Measurements from ENCODE around the gene RABL6.

The RABL6 gene

DNA sequence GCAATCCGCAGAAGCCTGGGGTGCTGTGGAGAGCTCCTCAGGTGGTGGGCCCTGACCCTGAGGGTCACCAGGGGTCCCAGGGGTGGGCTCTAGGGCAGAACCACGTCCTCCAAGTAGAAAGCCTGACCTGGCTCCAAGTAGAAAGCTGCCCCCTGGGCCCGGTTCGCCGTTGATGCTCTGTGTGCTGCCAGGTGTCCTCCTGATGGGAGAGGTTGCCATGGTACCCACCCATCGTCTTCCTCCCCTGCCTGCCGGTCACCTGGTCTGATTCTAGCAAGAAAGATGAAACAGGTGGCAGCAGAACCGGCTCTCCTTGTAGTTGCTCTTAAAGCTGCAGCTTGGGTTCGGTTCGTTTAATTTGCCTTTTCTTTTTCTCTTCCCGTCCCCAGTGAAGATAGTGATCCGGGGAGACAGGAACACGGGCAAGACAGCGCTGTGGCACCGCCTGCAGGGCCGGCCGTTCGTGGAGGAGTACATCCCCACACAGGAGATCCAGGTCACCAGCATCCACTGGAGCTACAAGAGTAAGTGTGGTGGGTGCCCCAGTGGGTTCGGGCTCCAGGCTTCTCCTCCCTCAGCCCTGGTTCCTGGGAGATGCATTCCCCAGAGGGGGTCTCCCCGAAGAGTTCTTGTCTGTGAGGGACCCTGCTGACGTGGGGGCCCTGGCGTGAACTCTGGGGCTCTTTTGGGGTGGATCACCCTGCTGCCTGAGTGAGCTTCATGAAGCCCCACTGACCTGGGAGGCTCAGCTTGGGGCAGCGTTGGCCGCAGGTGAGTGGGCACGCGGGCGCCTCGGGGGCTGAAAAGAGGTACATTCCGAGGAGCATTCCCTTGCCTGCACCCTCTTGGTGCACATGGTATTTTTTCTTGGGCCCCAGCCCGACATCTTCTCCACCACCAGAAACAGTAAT is 15.6 kb downstream of the RABL6 start:
- peaks cover 10% of the 10 kb centered on the region for H3K36me3 ChIP-seq (ENCODE audit: control insufficient read depth, insufficient read depth, low read length)
- peaks cover 8% of the 10 kb centered on the region for H3K4me1 ChIP-seq (ENCODE audit: control insufficient read depth, insufficient read depth, low read length)
- no peak overlapping the region for H3K27ac ChIP-seq (ENCODE audit: insufficient read depth, low read depth, low read length, poor library complexity, severe bottlenecking)
- 90 to 91% methylated on average over 30 of the region's 30 CpGs for WGBS, 2 experiments
- no peak overlapping the region for H3K4me3 ChIP-seq (ENCODE audit: insufficient read depth, low read depth, low read length)
- H3K27me3 ChIP-seq (ENCODE audit: control insufficient read depth, insufficient read depth, low read length, poor library complexity, severe bottlenecking) = peaks cover 11% of the 10 kb centered on the region
- no peaks in the 10 kb centered on the region for H3K9me3 ChIP-seq (ENCODE audit: control insufficient read depth, low read length)

DNA sequence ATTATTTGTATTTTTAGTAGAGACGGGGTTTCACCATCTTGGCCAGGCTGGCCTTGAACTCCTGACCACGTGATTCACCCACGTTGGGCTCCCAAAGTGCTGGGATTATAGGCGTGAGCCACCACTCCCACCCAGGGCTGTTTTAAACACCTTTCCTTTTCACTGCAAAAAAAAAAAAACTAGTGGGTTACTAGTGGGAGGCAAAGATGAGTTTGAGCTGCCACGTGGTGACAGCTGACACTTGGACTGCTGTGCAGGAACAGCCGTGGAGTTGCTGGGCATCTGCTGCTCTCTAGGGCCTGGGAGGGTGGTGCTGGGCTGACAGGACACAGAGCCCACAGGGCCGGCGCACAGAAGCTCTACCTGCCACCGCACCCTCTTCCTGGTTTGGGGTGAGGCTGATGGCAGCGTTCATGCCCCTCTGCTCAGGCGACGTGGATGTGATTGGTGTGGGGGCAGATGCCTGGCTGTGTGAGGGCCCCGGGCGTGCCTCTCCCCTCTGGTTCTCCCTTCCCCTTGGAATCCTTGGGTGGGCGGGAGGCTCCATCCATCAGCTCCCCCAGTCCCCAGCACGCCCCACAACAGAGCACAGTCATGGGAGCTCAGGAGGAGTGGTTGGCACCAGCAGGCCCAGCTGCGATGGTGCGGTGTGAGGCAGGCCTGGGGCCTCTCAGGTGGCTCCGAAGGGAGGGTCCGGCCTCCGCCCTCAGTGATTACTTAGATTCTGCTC is 16.9 kb downstream of the RABL6 start:
- 95 to 96% methylated on average over 21 of the region's 21 CpGs for WGBS, 2 experiments
- Histone ChIP-seq H3K27me3 (ENCODE audit: control insufficient read depth, insufficient read depth, low read length, poor library complexity, severe bottlenecking) (peaks cover 11% of the 10 kb centered on the region), H3K4me3 (ENCODE audit: insufficient read depth, low read depth, low read length) (no peak overlapping the region), H3K4me1 (ENCODE audit: control insufficient read depth, insufficient read depth, low read length) (peaks cover 8% of the 10 kb centered on the region), H3K9me3 (ENCODE audit: control insufficient read depth, low read length) (no peaks in the 10 kb centered on the region), H3K36me3 (ENCODE audit: control insufficient read depth, insufficient read depth, low read length) (peaks cover 20% of the 10 kb centered on the region), H3K27ac (ENCODE audit: insufficient read depth, low read depth, low read length, poor library complexity, severe bottlenecking) (no peak overlapping the region)

DNA sequence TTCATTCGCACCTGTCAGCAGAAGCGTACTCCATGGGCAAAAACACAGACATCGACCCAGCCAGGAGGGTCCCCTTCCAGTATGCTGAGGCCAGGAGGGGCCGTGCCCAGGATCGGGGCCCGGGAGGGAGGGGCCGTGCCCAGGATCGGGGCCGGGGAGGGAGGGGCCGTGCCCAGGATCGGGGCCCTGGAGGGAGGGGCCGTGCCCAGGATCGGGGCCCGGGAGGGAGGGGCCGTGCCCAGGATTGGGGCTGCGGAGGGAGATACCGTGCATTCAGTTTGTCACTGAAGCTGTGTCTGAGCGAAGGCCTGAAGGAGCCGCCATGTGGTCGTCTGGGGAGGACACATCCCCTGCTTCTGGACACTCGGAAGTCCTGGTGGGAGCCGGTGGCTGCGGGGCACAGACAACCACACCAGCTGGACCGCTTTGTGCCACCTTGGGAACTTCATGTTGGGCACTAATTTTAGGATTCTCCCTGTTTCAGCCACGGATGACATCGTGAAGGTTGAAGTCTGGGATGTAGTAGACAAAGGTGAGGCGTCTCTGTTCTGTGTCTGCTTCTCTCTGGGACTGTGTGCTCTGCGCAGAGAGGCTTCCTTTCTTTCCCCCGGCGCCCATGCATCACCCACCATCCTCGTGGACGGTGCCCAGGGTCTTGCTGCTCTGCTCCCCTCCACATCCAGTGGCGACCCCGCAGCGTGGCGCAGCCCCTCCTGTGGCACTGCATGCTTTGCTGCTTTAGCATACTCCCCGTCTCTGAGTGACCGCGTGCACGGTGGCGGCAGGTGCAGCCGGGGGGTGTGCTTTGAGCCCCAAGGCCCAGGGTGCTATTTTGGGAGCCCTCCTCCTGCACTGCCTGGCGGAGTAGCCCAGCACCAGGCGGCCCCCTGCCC is 17.8 kb downstream of the RABL6 start:
- WGBS, 2 experiments = 94% methylated on average over 44 of the region's 44 CpGs
- H3K27me3 ChIP-seq (ENCODE audit: control insufficient read depth, insufficient read depth, low read length, poor library complexity, severe bottlenecking) = peaks cover 8% of the 10 kb centered on the region
- peaks cover 27% of the 10 kb centered on the region for H3K36me3 ChIP-seq (ENCODE audit: control insufficient read depth, insufficient read depth, low read length)
- peaks cover 6% of the 10 kb centered on the region for H3K4me1 ChIP-seq (ENCODE audit: control insufficient read depth, insufficient read depth, low read length)
- no peaks in the 10 kb centered on the region for H3K9me3 ChIP-seq (ENCODE audit: control insufficient read depth, low read length)
- H3K27ac ChIP-seq (ENCODE audit: insufficient read depth, low read depth, low read length, poor library complexity, severe bottlenecking) = no peak overlapping the region
- H3K4me3 ChIP-seq (ENCODE audit: insufficient read depth, low read depth, low read length) = no peak overlapping the region

DNA sequence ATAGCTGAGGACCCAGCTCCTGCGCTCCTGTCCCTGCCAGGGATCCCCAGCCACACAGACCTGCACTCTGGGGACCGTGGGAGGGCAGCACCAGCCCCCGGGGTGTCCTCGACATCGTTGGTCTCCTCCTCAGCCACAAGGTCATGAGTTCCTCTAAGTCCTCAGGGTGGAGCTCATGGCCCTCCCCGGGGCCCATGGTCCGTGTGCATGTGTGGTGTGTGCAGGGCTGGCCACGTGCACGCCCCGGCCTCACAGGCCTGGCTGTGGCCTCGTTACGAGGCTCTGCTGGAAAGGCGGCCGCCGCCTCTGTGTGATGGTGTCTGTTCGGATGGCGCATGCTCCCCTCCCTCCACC is 18.4 kb downstream of the RABL6 start:
- H3K4me3 ChIP-seq (ENCODE audit: insufficient read depth, low read depth, low read length) = no peak overlapping the region
- WGBS, 2 experiments = 94 to 97% methylated on average over 17 of the region's 17 CpGs
- H3K36me3 ChIP-seq (ENCODE audit: control insufficient read depth, insufficient read depth, low read length) = peaks cover 28% of the 10 kb centered on the region
- peaks cover 2% of the 10 kb centered on the region for H3K27me3 ChIP-seq (ENCODE audit: control insufficient read depth, insufficient read depth, low read length, poor library complexity, severe bottlenecking)
- no peaks in the 10 kb centered on the region for H3K9me3 ChIP-seq (ENCODE audit: control insufficient read depth, low read length)
- H3K4me1 ChIP-seq (ENCODE audit: control insufficient read depth, insufficient read depth, low read length) = peaks cover under 1% of the 10 kb centered on the region
- no peak overlapping the region for H3K27ac ChIP-seq (ENCODE audit: insufficient read depth, low read depth, low read length, poor library complexity, severe bottlenecking)

DNA sequence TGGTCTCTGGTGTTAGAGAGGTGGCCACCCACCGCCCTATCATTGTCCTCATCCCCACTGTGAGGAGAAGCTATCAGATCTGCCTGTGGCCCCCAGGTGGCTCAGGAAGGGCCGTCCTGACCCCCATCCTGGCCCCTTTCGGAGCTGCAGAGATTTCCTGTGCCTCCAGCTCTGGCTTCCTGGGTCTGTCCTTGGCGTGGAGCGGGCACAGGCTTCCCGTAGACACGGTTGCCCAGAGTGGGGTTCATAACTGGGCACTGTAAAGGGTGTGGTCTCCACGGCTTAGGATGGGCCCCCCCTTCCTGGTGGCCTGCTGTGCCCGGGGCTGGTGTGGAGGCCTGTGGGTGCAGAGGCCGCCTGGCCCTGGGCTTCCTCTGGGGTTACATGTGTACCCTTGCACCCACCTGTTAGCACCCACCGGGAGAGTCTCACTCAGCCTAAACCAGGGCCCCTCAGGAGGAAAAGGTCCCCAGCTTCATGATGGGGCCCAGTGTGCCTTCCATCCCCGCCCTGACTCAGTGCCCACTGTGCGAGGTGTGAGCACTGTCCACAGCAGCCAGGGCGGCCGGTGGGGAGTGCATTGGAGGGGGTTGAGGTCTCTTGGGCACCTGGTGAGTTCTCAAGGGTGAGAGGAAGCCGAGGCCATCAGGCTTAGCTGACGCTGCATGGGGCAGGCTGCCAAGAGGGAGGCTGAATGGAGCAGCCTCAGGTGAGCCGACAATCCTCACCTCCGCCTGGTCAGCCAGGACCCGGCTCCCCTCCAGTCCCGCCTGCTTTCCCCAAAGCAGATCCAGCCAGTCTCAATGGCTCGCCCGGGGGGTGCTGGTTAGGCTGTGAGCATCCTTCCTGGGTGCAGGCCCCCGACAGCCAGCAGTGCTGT is 19.2 kb downstream of the RABL6 start:
- no peaks in the 10 kb centered on the region for H3K4me1 ChIP-seq (ENCODE audit: control insufficient read depth, insufficient read depth, low read length)
- H3K27me3 ChIP-seq (ENCODE audit: control insufficient read depth, insufficient read depth, low read length, poor library complexity, severe bottlenecking) = no peaks in the 10 kb centered on the region
- no peak overlapping the region for H3K4me3 ChIP-seq (ENCODE audit: insufficient read depth, low read depth, low read length)
- WGBS, 2 experiments = 96% methylated on average over 24 of the region's 24 CpGs
- H3K9me3 ChIP-seq (ENCODE audit: control insufficient read depth, low read length) = no peaks in the 10 kb centered on the region
- peaks cover 31% of the 10 kb centered on the region for H3K36me3 ChIP-seq (ENCODE audit: control insufficient read depth, insufficient read depth, low read length)
- no peak overlapping the region for H3K27ac ChIP-seq (ENCODE audit: insufficient read depth, low read depth, low read length, poor library complexity, severe bottlenecking)

DNA sequence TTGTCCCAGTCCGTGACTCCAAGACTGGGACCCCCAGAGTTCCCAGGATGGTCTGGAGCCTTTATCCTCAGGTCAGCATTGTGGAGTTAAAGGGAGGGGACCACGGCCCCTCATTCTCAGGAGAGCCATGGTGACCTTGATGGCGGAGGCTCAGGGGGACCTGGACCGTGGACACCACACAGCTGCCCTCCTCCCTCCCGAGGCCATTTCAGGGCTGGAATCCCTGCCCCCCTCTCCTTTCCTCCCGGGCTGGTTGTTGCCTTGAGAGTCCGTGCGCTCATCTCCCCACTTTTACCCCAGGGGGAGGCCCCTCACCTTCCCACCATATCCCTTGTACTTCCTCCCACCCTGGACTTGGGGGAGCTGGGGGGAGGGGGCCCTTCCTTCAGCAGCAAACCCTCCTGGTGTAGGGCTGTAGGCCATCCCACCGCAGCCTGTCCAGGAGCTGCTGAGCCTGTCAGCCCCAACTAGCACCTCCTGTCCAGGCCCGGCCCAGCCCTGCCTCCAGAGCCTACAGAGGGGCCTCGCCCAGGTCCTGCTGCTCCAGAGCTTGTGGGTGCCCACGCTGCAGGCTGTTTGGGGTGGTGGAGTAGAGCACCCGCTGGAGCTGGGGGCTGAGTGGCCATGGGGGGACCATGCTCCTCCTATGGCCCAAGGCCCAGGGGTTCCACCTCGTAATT is 20.2 kb downstream of the RABL6 start:
- Histone ChIP-seq H3K36me3 (ENCODE audit: control insufficient read depth, insufficient read depth, low read length) (peaks cover 36% of the 10 kb centered on the region), H3K9me3 (ENCODE audit: control insufficient read depth, low read length) (no peaks in the 10 kb centered on the region), H3K4me3 (ENCODE audit: insufficient read depth, low read depth, low read length) (no peak overlapping the region), H3K27ac (ENCODE audit: insufficient read depth, low read depth, low read length, poor library complexity, severe bottlenecking) (no peak overlapping the region), H3K27me3 (ENCODE audit: control insufficient read depth, insufficient read depth, low read length, poor library complexity, severe bottlenecking) (no peaks in the 10 kb centered on the region), H3K4me1 (ENCODE audit: control insufficient read depth, insufficient read depth, low read length) (no peaks in the 10 kb centered on the region)
- WGBS, 2 experiments = 95 to 97% methylated on average over 14 of the region's 14 CpGs

DNA sequence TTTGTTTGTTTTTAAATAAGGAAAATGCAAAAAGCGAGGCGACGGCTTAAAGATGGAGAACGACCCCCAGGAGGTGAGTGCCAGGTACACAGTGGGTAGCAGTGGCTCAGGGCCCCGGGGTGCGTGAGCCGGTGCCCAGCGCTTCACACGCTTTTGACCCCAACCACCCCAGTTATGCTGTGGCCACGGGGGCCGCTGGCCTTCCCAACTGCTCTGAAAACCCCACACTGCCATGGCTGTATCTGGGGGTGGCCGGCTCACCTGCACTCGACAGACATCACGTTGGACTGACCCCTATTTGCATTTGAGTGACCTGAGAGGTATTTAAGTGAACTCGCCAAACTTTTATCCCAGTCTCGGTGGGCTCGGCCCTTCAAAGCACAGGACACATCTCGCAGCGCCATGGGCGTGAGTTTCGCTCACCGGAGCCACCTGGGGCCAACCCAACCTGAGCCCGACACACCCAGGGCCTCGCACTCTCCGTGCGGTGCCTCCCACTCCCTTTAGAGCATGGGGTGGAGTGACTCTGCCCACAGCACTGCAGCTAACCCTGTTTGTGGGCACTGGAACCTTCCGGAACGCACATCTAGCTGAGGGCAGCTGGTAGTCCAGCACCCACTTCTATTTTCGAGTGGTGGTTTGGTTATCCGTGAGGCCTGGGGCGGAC is 20.9 kb downstream of the RABL6 start:
- WGBS, 2 experiments = 95 to 97% methylated on average over 31 of the region's 31 CpGs
- no peaks in the 10 kb centered on the region for H3K9me3 ChIP-seq (ENCODE audit: control insufficient read depth, low read length)
- peaks cover 36% of the 10 kb centered on the region for H3K36me3 ChIP-seq (ENCODE audit: control insufficient read depth, insufficient read depth, low read length)

DNA sequence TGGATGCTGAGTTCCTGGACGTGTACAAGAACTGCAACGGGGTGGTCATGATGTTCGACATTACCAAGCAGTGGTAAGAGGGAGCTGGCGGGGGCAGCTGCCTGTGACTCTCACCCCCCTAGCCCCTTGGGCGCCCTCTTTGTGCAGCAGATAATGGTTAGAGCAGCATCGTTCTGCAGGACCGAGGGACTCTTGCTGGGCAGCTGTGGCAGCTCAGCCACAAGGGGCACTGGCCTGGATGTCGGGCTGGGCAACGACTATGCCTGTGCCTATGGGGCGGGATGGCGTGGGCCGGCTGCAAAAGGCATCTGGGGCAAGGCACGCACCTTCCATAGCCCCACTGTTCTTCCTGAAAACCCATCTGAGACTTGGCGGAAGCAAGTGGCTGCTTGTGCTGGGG is 21.7 kb downstream of the RABL6 start:
- H3K27ac ChIP-seq (ENCODE audit: insufficient read depth, low read depth, low read length, poor library complexity, severe bottlenecking) = no peak overlapping the region
- no peaks in the 10 kb centered on the region for H3K4me1 ChIP-seq (ENCODE audit: control insufficient read depth, insufficient read depth, low read length)
- peaks cover 30% of the 10 kb centered on the region for H3K36me3 ChIP-seq (ENCODE audit: control insufficient read depth, insufficient read depth, low read length)
- H3K27me3 ChIP-seq (ENCODE audit: control insufficient read depth, insufficient read depth, low read length, poor library complexity, severe bottlenecking) = no peaks in the 10 kb centered on the region
- no peak overlapping the region for H3K4me3 ChIP-seq (ENCODE audit: insufficient read depth, low read depth, low read length)
- WGBS, 2 experiments = 94 to 96% methylated on average over 14 of the region's 14 CpGs
- H3K9me3 ChIP-seq (ENCODE audit: control insufficient read depth, low read length) = no peaks in the 10 kb centered on the region

More for the DNA sequence above, 20.9 kb downstream of the RABL6 start:
- Histone ChIP-seq H3K27me3 (ENCODE audit: control insufficient read depth, insufficient read depth, low read length, poor library complexity, severe bottlenecking) (no peaks in the 10 kb centered on the region), H3K4me3 (ENCODE audit: insufficient read depth, low read depth, low read length) (no peak overlapping the region), H3K27ac (ENCODE audit: insufficient read depth, low read depth, low read length, poor library complexity, severe bottlenecking) (no peak overlapping the region), H3K4me1 (ENCODE audit: control insufficient read depth, insufficient read depth, low read length) (no peaks in the 10 kb centered on the region)

All from ectodermal cell (in vitro differentiated cells).